B cell (primary cell): ENCODE results near the gene SSR3. TPM values are rescaled to one million over a fixed set of nuclear protein-coding genes. Genes with fewer than 3 reads are reported as not detected.

Source experiments
- ATAC-seq: fragments of 200-7000 bp; cut with Tn5 transposase; one replicate; pipeline ENCODE4 v1.10.0; 2021; ENCODE audit warnings: low read depth, mild to moderate bottlenecking, moderate number of reproducible peaks, moderate library complexity
- CTCF ChIA-PET: fragments of 350-600 bp; sonication (Branson Sonifier 250); formaldehyde crosslinking; loops from one replicate; lab custom pipeline; 2021; ENCODE audit warnings: antibody characterized with exemption, inconsistent platforms; lab: Charles Lee
- POLR2A ChIA-PET: fragments of 350-600 bp; sonication (Branson Sonifier 250); formaldehyde crosslinking; loops from one replicate; lab custom pipeline; 2021; ENCODE audit warnings: antibody characterized with exemption; lab: Charles Lee
- DNase-seq: peaks from one replicate; pipeline ENCODE4 v3.0.0; 2013
- H2AFZ ChIP-seq: 2 replicates; pipeline ENCODE4 v1.6.1; 2012; ENCODE audit warnings: mild to moderate bottlenecking, low read depth, low read length; ENCODE audit not compliant: insufficient read depth, poor library complexity, severe bottlenecking
- H3K27ac ChIP-seq, 2 donors: 1 replicate in 1 of 2; 2 replicates in 1 of 2; pipeline ENCODE4 v1.5.1; 2012 to 2013; ENCODE audit warnings: low read length in 2 of 2, mild to moderate bottlenecking in 2 of 2, moderate library complexity in 1 of 2
- H3K27me3 ChIP-seq, 4 experiments: fragments of 200-600 bp in 1 of 4; sonication (generic) in 1 of 4; replicated peaks in 1 of 4; 1 replicate in 2 of 4; 2 replicates in 2 of 4; pipeline versions ENCODE4 v1.6.1 to v1.7.0; 2013 to 2016; ENCODE audit warnings: low read length in 3 of 4, mild to moderate bottlenecking in 2 of 4, mixed read lengths in 1 of 4, moderate library complexity in 1 of 4; ENCODE audit not compliant: insufficient read depth in 4 of 4, control insufficient read depth in 3 of 4; ENCODE audit errors: control extremely low read depth in 1 of 4
- H3K36me3 ChIP-seq, 2 experiments: replicated peaks in 1 of 2; 1 replicate in 1 of 2; 2 replicates in 1 of 2; pipeline versions ENCODE4 v1.6.1 to v1.7.1; 2013; ENCODE audit warnings: low read length in 1 of 2; ENCODE audit not compliant: insufficient read depth in 2 of 2, control insufficient read depth in 1 of 2; ENCODE audit errors: control extremely low read depth in 1 of 2, extremely low read depth in 1 of 2
- H3K4me1 ChIP-seq, 2 donors: fragments of 200-600 bp in 1 of 2; sonication (generic) in 1 of 2; 1 replicate in 1 of 2; 2 replicates in 1 of 2; pipeline versions ENCODE4 v1.5.1 to v1.6.1; 2013 to 2017; ENCODE audit warnings: low read length in 2 of 2; ENCODE audit not compliant: control insufficient read depth in 2 of 2, insufficient read depth in 2 of 2
- H3K4me2 ChIP-seq: replicated peaks from 2 replicates; pipeline ENCODE3; 2012; ENCODE audit warnings: mild to moderate bottlenecking, low read depth, low read length; ENCODE audit not compliant: poor library complexity, severe bottlenecking
- H3K4me3 ChIP-seq, 5 experiments: fragments of 200-600 bp in 1 of 5; sonication (generic) in 1 of 5; 1 replicate in 3 of 5; 2 replicates in 2 of 5; pipeline versions ENCODE4 v1.5.1 to v1.7.0; 2011 to 2016; ENCODE audit warnings: low read length in 4 of 5, mild to moderate bottlenecking in 4 of 5, low read depth in 2 of 5, control low read depth in 1 of 5, moderate library complexity in 1 of 5; ENCODE audit not compliant: insufficient read depth in 1 of 5; ENCODE audit errors: control extremely low read depth in 1 of 5, extremely low read depth in 1 of 5
- H3K79me2 ChIP-seq: fragments of 200-600 bp; sonication (generic); one replicate; pipeline ENCODE4 v1.6.0; 2016; ENCODE audit warnings: low read length; ENCODE audit not compliant: control insufficient read depth, insufficient read depth
- H3K9ac ChIP-seq: fragments of 200-600 bp; sonication (generic); 2 replicates; pipeline ENCODE4 v1.6.1; 2017; ENCODE audit warnings: mild to moderate bottlenecking, low read length, moderate library complexity
- H3K9me3 ChIP-seq, 3 donors: one replicate each; pipeline versions ENCODE4 v1.6.1 to v1.7.1; 2013; ENCODE audit warnings: low read length in 2 of 3; ENCODE audit not compliant: control insufficient read depth in 2 of 3, insufficient read depth in 1 of 3; ENCODE audit errors: control extremely low read depth in 1 of 3
- H4K20me1 ChIP-seq: 2 replicates; pipeline ENCODE4 v1.6.0; 2012; ENCODE audit warnings: mild to moderate bottlenecking, low read length; ENCODE audit not compliant: insufficient read depth, control insufficient read depth, poor library complexity, severe bottlenecking
- H3K27ac Mint-ChIP-seq: one replicate; pipeline ENCODE4 v1.8.0; 2021; ENCODE audit warnings: mixed read lengths
- H3K27me3 Mint-ChIP-seq: one replicate; pipeline ENCODE4 v1.8.0; 2021; ENCODE audit warnings: mixed read lengths
- H3K4me1 Mint-ChIP-seq: one replicate; pipeline ENCODE4 v1.8.0; 2021; ENCODE audit warnings: mixed read lengths
- H3K4me3 Mint-ChIP-seq: one replicate; pipeline ENCODE4 v1.8.0; 2021; ENCODE audit warnings: mixed read lengths
- H3K9me3 Mint-ChIP-seq: one replicate; pipeline ENCODE4 v1.8.0; 2022; ENCODE audit warnings: mixed read lengths; ENCODE audit not compliant: insufficient read depth
- CTCF ChIP-seq: fragments of 200-600 bp; IDR thresholded peaks from one replicate; pipeline ENCODE4 v1.8.0; 2022; ENCODE audit warnings: antibody characterized with exemption, mild to moderate bottlenecking
- EZH2 ChIP-seq: IDR thresholded peaks from 2 replicates; pipeline ENCODE4 v1.6.1; 2012; ENCODE audit warnings: borderline replicate concordance, low read depth, mild to moderate bottlenecking, moderate library complexity, low read length; ENCODE audit not compliant: insufficient read depth, poor library complexity, severe bottlenecking
- WGBS: methylation state at CpG from one replicate; pipeline ENCODE4 v1.1.5; 2013; ENCODE audit warnings: missing lambda C conversion rate; ENCODE audit not compliant: insufficient coverage; 5-methylcytosine and 5-hydroxymethylcytosine counted together
- intact Hi-C: fragments of 100-400 bp; cut with micrococcal nuclease; formaldehyde crosslinking; loops from one replicate; pipeline ENCODE4 v1.10.0; 2022
- polyA plus RNA-seq: library from polyadenylated mRNA; depleted of rRNA; stranded (reverse); fragments of >200 nt; gene quantifications from 2 replicates; pipeline ENCODE4 v1.2.3, GENCODE V29; 2012
- total RNA-seq, 2 donors: library from RNA; stranded (reverse); fragments of 120-200 nt in 1 of 2; gene quantifications; 1 replicate in 1 of 2; 2 replicates in 1 of 2; pipeline versions ENCODE4 v1.2.3 to v1.2.4, GENCODE V29; 2013 to 2022

The SSR3 gene
- total and polyA plus RNA-seq, 2 donors (not counting 1 experiment from before 2014, with no cell fraction given) = 17.5 to 69.2 TPM

- Histone ChIP-seq H3K27me3 (no peaks in the 10 kb centered on the region), H3K9me3 (no peaks in the 10 kb centered on the region), H3K4me1 (peaks cover 14 to 16% of the 10 kb centered on the region in 2 donors), H3K27ac (no peak overlapping the region), H3K4me3 (no peak overlapping the region), H3K9ac (no peak overlapping the region), H3K36me3 (peaks cover 13 to 58% of the 10 kb centered on the region in 2 experiments), H3K79me2 (peaks cover 57% of the 10 kb centered on the region), H2AFZ (no peak overlapping the region), H4K20me1 (peaks cover 13% of the 10 kb centered on the region), H3K4me2 (no peak overlapping the region)
- WGBS = no CpG with 5 or more reads among the region's 4 CpGs
- intact Hi-C loops = no loop called here
- Mint-ChIP-seq H3K27me3 (no peaks in the 10 kb centered on the region), H3K27ac (no peak overlapping the region), H3K4me1 (peaks cover 38% of the 10 kb centered on the region), H3K9me3 (no peaks in the 10 kb centered on the region), H3K4me3 (peak overlapping the region; percentile 14)
- ATAC-seq (no peak), DNase-seq (no peak)
- no peak for TF ChIP-seq EZH2
- TF ChIP-seq CTCF = no peak
- ChIA-PET POLR2A (no interaction called here), CTCF (no interaction called here)
Measured at GRCh38 chr3:156551746-156552145, 3.2 kb downstream of the SSR3 start.

GRCh38 chr3:156551261-156551660 is 3.7 kb downstream of the SSR3 start:
- WGBS = 96% methylated on average over 3 of the region's 4 CpGs
- H3K4me1 Mint-ChIP-seq = peaks cover 38% of the 10 kb centered on the region
- no peak for TF ChIP-seq CTCF
- TF ChIP-seq EZH2 = no peak
- DNase-seq (no peak), ATAC-seq (no peak)
- H3K9me3 Mint-ChIP-seq = no peaks in the 10 kb centered on the region
- Histone ChIP-seq H3K9me3 (no peaks in the 10 kb centered on the region), H3K4me2 (no peak overlapping the region), H4K20me1 (peaks cover 13% of the 10 kb centered on the region), H3K36me3 (peaks cover 18 to 63% of the 10 kb centered on the region in 2 experiments), H3K27ac (no peak overlapping the region), H2AFZ (no peak overlapping the region), H3K4me3 (no peak overlapping the region), H3K27me3 (no peaks in the 10 kb centered on the region), H3K9ac (no peak overlapping the region), H3K79me2 (peaks cover 61% of the 10 kb centered on the region), H3K4me1 (peaks cover 14 to 16% of the 10 kb centered on the region in 2 donors)
- no peak overlapping the region for H3K27ac Mint-ChIP-seq
- H3K27me3 Mint-ChIP-seq = no peaks in the 10 kb centered on the region
- intact Hi-C loops = no loop called here
- ChIA-PET POLR2A (no interaction called here), CTCF (interaction anchor here (1.2 kb wide), 1 partner anchor 121 kb away, joined by 3 read pairs; no protein-coding TSS in a partner anchor)
- H3K4me3 Mint-ChIP-seq = no peak overlapping the region
